DMS53 treated with DMSO at 0.1 percent for 48 hours (cell line): Measurements from ENCODE around the gene NKAIN1.

Source experiments
- DNase-seq: peaks from one replicate; lab custom pipeline; 2025; ENCODE audit not compliant: unreplicated experiment; lab: John Stamatoyannopoulos, UW

NKAIN1 gene

DNA sequence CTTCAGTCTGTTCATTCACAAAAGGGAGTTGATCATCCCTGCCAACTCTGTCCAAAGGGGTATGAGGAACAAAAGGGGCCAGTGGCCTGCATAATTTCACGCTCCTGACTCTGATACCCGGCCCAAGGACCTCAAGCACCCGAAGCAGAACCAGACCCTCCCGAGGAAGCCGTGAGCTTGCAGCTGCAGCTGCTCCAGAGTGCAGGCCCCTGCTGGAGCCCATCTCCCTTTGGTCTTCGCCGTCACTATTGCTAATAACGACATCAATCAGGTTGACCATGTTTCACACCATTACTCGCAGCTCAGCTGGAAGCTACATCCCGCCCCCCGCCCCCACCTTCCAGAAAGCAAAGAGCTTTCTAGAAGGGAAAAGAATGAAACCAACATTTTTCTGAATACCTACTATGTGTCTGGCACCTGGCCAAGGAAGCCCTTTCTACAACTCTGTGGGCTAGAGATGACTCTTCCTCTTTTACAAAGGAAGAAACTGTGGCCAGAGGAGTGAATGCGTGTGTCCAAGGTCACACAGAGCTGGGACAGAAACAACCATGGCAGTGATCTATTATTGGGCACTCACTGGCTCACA, 5.5 kb downstream of the NKAIN1 start:
- no peak for DNase-seq

DNA sequence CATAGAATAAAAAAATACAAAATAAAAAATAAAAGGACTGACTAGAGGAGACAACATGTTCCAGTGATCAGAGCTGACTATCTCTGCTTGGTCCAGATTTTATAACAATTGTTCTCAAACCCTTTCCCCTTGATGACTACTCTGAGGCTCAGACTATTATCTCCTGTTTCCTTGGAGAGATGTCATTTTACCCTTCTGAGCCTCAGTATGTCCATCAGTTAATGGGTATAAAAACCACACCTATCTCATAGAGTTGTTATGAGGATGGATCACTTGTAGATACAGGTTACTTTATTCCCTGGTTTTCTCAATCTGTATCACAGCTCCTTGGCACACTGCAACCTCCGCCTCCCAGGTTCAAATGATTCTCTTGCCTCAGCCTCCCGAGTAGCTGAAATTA, 7.0 kb downstream of the NKAIN1 start:
- no peak for DNase-seq

DNA sequence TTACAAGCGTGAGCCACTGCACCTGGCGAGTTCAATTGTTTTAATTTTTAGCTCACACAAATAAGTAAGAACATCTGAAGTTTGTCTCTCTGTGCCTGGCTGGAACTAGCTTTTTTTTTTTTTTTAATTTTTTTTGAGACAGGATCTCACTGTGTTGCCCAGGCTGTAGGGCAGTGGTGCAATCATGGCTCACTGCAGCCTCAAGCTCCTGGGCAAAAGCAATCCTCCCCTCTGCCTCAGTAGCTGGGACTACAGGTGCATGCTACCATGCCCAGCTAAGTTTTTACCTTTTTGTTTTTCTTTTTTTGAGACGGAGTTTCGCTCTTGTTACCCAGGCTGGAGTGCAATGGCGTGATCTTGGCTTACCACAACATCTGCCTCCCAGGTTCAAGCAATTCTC, 7.9 kb downstream of the NKAIN1 start:
- DNase-seq, result no peak

DNA sequence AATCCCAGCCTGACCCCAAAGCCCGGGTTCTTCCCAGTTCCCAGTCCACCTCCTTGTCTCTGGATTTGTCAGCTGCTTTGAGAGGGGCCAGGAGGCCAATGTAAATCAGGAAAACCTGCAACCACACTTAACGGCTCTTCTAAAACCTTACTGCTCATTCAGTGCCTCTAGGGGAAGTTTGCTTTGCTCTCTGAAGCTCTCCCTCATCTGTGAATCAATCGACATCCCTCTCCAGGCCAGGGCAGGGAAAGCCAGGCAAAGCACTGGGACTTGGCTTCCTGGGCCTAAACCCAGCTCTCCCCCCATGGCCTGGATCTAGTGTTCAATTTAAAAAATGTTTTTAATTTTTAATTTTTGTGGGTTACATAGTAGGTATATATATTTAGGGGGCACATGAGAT, 9.3 kb downstream of the NKAIN1 start:
- no peak for DNase-seq

DNA sequence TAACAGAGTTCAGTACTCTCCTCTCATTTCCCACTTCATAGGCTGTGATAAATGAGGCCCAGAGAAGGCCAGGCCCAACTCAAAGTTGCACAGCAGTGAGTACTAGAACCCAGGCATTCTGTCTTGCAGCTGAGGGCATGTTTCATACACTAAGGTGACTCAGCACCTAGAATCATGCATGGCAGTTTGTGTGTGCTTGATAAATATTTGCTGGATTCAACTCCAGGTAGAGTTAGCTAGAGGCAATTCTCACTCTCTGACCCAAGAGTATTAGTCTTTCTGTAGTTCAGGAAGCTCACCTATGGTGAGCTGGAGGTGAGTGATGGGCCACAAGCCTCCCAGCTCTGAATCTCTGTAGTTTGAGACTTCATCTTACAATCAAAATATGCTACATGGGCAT, 10.7 kb downstream of the NKAIN1 start:
- no peak for DNase-seq

DNA sequence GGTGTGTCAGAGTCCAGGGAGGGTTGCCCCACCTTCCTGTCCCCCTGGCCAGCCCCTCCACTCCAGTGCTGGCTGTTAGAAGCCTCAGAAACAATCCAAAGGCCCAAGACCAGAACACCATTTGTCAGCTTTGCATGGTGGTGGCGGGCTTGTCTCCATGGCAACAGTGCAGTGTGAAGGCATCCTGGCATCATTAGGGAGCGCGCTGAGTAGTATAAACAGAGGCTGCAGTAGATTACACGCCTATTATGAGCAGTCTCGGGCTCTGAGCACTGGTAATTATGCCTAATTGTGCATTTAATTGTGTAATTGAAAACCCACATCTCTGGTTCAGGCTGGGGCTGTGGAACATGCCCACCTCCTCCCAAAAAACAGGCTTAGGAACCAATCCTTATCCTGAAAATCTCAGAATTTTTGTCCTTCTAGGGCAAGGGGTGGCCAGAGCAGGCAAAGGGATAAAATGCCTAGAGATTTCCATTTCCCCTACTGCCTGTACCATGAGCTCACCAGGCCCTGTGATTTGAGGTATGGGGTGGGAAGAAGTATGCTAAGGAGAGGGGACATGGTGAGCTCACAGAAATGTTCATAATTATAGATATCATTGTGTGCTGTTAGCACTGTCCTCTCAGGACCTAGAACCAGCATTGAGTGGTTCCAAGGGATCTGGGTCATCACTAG, 11.7 kb downstream of the NKAIN1 start:
- no peak for DNase-seq

DNA sequence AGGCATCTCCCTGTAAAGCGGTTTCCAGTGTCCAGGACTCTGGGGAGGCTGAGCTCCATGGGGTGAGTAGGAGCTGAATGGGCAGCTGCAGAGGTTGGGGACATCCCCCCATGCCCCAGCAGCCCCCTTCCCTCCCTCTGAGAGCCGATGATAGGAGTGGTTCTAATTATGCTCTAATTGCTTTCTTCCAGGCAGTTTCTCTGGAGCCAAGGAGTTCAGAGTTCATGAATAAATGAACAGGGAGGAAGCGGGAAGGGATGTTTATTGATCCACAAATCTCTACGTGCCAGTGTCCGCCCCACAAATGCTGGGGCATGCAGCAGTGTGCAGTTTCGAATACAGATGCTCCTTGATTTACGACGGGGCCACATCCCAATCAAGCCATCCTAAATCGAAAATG, 15.6 kb downstream of the NKAIN1 start:
- no peak for DNase-seq

DNA sequence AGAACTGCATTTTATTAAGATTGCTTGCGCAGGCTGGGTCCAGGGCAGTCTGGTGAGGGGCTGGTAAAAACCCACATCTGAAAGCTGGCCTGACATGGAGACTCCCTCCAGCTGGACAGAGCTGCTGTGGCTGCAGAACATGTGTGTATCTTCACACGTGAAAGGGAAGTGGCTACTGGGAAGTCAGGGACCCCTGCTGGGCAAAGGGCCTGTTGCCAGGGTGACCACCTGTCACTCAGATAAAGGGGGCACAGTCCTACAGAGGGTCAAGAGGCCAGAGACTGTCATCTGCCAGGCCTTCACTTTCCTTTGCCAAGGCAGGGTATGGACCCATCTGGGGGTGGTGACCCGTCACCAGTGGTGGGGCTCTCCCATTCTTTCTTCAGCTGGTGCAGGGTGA, 17.5 kb downstream of the NKAIN1 start:
- DNase-seq, result no peak

DNA sequence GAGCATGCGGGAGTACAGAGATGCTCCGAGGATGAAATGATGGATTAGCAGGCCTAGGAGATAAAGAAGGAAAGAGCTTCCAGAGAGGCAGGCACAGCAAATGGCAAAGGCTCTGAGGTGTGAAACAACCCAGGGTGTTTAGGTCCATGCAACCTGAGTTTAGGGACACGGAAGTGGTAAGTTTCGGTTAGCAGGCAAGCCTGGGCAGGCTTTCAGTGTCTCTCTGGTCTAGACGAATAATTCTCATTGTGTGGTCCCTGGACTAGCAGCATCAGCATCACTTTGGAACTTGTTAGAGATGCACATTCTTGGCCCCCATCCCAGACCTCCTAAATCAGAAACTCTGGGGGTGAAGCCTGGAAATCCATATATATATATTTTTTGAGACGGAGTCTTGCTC, 18.6 kb downstream of the NKAIN1 start:
- no peak for DNase-seq

DNA sequence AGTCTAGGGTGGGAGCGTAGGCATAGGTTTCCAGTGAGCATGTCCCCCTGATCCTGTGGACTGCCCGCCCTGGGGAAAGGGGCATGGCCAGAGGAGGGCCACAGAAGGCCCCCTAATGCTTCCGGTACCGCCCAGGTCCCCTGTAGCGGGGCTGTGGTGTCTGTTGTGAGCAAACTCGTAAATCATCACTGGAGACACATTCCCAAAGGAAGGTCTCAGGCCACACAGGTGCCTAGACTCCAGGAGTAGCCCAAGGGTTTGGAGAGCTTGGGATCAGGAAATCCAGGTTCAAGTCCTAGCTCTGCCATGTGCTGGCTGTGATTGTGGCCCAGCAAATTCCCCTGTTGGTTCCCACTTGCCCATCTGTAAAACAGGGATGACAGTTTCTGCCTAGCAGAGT, 20.2 kb downstream of the NKAIN1 start:
- no peak for DNase-seq

DNA sequence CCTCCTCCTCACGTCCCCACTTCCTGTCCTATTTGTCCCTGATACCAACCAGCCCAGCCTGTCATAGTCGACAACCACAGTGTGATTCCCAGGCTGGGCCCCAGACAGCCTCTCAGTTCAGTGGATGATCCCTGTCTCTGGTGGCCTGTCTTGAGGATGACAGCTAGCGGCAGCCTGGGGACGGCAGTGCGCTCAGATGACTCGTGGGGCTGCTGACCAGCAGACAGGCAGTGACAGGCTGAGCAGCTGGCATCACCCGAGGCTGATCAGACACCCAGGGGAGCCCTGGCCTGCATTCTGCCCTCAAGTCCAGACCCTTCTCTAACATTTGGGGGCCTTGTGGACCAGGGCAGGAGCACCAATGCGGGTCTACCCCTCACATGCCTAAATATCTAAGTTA, 21.0 kb downstream of the NKAIN1 start:
- no peak for DNase-seq

DNA sequence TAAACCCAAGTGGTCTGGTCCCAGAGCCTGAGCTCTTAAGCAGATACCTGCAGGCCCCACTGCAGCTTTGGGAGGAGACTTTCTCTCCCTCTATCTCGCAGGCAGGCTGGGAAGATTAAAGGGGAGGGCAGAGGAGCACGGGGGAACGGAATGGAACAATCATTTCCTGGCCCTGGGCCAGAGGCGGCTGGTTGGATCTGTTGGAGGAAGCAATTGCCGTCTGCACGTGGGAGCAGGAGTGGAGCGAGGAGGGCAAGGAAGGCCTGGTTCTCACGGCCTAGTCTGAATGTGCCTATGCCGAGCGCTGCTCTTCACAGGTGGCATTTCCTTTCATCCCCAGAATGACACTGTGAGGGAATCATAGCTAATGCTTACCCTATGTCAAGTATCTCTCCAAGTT, 23.7 kb downstream of the NKAIN1 start:
- DNase-seq, result no peak

DNA sequence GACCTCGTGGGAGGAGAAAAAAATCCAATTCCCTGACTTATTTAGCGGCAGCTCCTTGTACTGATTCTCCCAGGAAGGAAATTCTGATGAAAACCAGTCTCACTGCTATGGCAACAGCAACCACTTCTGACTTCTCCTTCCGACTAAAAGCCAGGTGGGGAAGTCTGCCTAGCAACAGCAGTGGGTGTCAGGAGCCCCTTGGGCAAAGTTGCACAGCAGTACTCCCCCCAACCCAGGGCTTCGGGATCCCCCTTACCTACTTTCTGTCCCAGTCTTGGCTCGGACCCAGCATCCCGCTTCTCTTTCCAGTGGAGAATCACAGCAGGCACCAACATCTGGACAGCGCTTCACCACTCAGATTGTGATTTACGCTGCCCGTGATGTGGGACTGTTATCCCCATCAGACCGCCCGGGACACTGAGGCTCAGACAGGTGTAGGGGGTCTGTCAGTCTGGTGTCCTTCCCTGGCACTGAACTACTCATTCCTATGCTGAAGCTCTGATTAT, 24.6 kb downstream of the NKAIN1 start:
- no peak for DNase-seq

DNA sequence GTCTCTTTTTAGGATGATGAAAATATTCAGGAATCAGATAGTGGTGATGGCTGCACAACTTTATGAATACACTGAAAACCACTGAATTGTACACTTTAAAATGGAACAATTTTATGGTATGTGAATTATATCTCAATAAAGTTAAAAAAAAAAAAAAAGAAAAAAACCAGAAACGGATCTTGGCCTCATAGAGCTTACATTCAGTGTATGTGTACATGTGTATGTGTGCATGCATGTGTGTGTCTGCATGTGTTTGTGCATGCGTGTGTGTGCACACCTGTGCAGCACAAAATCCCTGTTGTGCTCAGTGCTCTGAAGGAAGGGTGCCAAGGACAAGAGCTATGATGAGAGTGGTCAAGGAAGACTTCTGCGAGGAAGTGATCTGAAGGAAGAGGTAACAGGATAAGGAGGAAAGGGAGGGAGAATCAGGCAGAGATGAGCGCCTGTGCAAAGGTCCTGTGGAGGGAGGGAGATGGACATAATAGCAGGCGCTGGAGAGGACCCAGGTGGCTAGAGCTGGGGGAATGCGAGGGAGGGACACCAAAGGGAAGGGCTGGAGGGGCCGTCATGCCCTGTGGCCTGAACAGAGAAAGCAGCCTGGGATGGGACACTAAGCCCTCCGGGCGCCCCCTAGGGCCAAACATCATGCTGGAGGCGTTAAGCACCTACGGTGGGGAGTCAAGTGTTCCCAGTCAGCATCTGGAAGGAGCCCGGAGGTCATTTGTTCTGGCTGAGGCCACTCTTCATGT, 25.2 kb downstream of the NKAIN1 start:
- no peak for DNase-seq

DNA sequence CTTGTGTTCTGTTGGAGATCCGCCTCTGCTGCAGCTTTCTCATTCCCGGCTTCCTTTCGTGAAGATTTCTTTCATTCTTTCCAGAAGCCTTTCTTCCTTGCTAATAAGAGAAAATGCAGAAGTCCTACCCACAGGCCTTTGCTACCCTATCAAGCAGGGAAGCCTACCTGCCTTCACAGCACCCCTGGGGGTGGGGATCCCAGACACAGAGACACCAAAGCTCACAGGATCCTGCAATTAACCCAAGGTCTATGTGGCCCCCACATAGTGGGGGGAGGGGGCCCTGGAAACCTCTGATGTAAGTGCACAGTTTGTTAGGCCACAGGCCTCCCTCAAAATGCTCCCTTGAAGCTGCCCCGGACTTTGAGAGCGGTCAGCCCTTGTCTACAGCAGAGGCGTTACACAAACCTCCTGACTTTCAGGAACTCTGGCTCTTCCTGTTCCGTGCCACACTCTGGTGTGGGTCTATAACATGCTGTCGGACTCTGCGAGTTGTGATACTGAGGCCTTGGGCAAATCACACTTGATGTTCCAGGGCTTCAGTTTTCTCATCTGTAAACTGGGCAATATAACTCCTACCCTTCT, 31.2 kb downstream of the NKAIN1 start:
- DNase-seq, result no peak

DNA sequence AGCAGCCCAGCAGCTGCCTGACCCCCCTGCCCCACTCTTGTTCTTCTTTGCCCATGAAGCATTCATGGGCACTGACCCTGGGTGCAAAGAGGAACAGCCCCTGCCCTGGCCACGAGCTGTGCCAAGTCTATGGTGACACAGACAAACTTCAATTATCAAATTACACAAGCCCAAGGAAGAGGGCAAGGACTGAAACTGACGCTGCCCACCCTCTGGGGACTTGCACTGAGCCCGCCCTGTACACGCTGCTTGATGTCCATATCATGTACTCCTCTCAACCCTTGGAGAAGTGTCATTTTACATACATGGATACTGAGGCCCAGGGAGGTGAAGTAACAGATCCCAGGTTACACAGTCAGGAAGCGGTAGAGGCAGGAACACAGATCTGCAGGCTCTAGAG, 32.1 kb downstream of the NKAIN1 start:
- no peak for DNase-seq

DNA sequence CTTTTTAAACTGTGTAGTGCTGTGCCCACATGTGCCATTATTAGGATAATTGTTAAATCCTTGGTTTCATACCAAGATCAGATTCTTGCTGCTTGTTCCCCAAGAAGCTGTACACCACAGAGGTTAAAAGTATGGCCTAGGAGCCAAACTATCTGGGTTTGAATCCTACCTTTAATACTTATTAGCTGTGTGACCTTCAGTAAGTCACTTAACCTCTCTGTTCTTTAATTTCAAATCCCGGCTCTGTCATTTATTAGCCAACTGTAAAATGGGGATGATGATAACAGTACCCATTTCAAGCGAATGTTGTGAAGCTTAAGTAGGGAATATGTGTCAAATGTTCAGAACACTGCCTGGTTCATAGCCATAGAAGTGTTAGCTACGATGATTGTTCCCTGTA, 32.6 kb downstream of the NKAIN1 start:
- DNase-seq, result no peak

DNA sequence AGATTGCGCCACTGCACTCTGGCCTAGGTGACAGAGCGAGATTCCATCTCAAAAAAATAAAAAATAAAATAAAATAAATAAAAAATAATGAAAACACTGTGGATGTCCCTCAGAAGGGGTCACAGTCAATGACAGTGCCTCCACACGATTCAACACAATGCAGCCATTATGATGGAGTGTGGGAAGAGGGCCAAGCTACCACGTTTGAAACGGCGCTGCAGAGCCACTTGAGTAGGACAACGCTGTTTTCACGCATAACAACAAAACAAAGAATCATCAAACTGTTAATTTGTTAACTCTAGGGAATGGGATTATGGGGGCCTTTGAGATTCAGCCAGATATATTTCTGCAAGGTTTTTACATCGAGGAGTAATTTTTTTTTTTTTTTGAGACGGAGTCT, 36.5 kb downstream of the NKAIN1 start:
- no peak for DNase-seq

DNA sequence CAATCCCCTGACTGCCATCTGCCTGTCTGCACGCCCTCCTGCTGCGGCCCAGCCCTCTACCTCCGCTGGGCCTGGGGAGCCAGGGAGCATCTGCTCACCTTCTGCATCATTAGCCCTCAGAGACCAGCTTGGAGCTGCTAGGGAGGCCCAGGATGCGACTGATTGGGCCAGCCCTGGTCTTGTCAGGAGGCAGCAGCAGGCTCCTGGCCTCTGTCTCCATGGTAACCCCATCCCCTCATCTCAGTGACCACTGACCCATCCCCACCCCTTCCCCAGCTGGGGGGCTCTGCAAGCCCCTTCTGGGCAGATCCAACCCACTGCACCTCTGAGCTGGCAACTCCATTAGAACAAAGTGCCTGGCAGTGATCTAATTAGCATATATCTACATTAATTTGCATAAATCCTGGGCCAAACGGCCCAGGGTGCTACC, 37.7 kb downstream of the NKAIN1 start:
- no peak for DNase-seq

DNA sequence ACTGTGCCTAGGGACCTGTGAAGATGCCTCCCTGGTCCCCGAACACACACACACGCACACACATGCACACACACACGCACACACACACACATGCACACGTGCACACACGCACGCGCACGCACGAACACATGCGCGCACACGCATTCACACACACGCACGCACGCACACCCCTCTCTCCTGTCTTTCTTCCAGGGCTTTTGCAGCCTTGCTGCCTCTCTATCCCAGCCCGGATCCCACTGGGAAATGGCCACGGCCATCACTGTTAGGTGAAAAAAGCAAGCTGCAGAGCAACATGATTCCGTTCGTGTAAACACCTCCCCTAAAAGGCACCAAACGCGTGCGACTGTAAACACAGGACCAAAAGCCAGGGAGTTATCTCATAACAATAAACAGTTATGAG, 39.7 kb downstream of the NKAIN1 start:
- DNase-seq, result no peak

DNA sequence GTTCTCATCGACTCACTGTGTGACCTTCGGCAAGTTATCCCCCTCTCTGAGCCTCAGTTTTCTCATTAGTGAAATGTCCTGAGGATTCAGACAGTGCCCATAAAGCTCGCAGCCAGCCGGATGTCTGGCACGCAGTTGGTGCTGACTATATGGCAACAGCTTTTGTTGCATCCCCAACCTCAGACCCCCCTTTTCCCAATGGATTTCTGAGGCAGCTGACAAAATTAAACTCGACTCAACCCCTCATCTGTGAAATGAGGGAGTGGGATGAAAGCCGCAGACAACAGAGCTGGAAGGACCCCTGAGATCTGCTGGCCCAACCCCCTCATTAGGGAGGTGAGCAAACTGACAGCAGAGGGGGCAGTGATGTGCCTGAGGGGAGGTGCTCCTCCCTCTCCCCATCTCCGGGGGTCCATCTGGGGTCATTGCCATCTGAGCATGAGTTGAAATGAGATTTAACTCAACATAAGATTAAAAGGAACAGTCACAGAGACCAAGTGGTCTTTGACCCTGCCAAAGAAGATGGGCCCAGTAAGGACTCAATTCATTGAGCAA, 40.4 kb downstream of the NKAIN1 start:
- DNase-seq, result no peak

DNA sequence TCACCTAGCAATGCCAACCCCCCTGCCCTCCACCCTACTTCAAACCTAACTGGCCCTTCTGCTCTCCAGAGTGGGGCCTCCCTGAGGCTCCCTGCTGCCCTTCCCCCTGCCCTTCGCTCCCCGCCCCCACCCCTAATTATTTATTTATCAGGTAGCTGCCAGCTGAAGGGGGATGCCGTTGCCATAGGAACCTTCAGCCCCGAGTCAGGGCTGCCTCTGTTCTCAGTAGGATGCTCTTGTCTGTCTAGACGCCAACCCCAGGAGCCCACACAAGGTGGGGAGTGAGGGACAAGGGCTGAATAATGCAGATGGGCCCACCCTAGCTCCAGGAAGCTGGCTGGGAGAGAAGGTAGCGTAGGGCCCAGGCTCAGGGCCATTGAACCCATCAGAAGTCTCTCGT, 41.1 kb downstream of the NKAIN1 start:
- DNase-seq, result no peak
